ENCODE measurements around the gene SNX24.

DNA sequence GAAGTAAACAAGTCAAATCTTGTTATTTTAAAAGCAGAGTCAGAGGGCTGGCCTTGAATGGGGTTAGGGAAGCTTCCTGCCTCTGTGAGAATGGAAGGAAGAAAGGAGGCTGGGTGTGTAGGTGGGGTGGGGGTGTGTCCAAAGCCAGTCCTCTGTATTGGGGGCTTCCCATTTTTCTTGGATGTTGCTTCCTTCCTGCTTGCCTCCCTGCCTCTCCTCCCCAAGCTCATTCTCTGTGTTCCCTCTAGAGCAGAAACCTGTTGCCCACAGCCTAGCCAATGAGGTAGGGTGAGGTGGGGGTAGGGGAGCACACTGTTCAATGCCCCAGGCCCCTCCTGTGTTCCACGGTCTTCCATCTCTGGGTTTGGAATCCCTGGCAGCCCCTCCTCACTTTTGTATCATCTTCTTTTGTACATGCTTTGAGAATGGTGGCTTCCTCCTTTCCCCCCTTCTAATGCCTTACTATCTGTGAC is 39.7 kb downstream of the SNX24 start:
- no peak for TF ChIP-seq SETDB1 (IDR thresholded peaks at IDR 0.05; ENCODE audit: insufficient read length, low read length)
- TF ChIP-seq, protein P1, sequence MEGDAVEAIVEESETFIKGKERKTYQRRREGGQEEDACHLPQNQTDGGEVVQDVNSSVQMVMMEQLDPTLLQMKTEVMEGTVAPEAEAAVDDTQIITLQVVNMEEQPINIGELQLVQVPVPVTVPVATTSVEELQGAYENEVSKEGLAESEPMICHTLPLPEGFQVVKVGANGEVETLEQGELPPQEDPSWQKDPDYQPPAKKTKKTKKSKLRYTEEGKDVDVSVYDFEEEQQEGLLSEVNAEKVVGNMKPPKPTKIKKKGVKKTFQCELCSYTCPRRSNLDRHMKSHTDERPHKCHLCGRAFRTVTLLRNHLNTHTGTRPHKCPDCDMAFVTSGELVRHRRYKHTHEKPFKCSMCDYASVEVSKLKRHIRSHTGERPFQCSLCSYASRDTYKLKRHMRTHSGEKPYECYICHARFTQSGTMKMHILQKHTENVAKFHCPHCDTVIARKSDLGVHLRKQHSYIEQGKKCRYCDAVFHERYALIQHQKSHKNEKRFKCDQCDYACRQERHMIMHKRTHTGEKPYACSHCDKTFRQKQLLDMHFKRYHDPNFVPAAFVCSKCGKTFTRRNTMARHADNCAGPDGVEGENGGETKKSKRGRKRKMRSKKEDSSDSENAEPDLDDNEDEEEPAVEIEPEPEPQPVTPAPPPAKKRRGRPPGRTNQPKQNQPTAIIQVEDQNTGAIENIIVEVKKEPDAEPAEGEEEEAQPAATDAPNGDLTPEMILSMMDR (tag by site-specific recombination; IDR thresholded peaks at IDR 0.05): no peak
- TF ChIP-seq, protein P2, sequence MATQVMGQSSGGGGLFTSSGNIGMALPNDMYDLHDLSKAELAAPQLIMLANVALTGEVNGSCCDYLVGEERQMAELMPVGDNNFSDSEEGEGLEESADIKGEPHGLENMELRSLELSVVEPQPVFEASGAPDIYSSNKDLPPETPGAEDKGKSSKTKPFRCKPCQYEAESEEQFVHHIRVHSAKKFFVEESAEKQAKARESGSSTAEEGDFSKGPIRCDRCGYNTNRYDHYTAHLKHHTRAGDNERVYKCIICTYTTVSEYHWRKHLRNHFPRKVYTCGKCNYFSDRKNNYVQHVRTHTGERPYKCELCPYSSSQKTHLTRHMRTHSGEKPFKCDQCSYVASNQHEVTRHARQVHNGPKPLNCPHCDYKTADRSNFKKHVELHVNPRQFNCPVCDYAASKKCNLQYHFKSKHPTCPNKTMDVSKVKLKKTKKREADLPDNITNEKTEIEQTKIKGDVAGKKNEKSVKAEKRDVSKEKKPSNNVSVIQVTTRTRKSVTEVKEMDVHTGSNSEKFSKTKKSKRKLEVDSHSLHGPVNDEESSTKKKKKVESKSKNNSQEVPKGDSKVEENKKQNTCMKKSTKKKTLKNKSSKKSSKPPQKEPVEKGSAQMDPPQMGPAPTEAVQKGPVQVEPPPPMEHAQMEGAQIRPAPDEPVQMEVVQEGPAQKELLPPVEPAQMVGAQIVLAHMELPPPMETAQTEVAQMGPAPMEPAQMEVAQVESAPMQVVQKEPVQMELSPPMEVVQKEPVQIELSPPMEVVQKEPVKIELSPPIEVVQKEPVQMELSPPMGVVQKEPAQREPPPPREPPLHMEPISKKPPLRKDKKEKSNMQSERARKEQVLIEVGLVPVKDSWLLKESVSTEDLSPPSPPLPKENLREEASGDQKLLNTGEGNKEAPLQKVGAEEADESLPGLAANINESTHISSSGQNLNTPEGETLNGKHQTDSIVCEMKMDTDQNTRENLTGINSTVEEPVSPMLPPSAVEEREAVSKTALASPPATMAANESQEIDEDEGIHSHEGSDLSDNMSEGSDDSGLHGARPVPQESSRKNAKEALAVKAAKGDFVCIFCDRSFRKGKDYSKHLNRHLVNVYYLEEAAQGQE (tag by site-specific recombination; IDR thresholded peaks at IDR 0.05): no peak
- no peak for TF ChIP-seq ZNF146 (tag by site-specific recombination; IDR thresholded peaks at IDR 0.05)
- TF ChIP-seq ZNF391 (tag by site-specific recombination; IDR thresholded peaks at IDR 0.05; ENCODE audit: borderline replicate concordance, low read depth): no peak
- no peak for TF ChIP-seq ZXDB (tag by site-specific recombination; IDR thresholded peaks at IDR 0.05)
- TF ChIP-seq, protein P3, sequence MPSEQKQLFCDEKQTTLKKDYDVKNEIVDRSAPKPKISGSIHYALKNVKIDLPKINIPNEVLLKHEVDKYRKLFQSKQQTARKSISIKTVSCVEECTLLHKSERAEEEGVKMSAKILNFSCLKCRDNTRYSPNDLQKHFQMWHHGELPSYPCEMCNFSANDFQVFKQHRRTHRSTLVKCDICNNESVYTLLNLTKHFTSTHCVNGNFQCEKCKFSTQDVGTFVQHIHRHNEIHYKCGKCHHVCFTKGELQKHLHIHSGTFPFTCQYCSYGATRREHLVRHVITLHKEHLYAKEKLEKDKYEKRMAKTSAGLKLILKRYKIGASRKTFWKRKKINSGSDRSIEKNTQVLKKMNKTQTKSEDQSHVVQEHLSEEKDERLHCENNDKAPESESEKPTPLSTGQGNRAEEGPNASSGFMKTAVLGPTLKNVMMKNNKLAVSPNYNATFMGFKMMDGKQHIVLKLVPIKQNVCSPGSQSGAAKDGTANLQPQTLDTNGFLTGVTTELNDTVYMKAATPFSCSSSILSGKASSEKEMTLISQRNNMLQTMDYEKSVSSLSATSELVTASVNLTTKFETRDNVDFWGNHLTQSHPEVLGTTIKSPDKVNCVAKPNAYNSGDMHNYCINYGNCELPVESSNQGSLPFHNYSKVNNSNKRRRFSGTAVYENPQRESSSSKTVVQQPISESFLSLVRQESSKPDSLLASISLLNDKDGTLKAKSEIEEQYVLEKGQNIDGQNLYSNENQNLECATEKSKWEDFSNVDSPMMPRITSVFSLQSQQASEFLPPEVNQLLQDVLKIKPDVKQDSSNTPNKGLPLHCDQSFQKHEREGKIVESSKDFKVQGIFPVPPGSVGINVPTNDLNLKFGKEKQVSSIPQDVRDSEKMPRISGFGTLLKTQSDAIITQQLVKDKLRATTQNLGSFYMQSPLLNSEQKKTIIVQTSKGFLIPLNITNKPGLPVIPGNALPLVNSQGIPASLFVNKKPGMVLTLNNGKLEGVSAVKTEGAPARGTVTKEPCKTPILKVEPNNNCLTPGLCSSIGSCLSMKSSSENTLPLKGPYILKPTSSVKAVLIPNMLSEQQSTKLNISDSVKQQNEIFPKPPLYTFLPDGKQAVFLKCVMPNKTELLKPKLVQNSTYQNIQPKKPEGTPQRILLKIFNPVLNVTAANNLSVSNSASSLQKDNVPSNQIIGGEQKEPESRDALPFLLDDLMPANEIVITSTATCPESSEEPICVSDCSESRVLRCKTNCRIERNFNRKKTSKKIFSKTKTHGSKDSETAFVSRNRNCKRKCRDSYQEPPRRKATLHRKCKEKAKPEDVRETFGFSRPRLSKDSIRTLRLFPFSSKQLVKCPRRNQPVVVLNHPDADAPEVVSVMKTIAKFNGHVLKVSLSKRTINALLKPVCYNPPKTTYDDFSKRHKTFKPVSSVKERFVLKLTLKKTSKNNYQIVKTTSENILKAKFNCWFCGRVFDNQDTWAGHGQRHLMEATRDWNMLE (tag by site-specific recombination; conservative IDR thresholded peaks at IDR 0.05; ENCODE audit: low read depth): no peak
- TF ChIP-seq ZNF138 (tag by site-specific recombination; IDR thresholded peaks at IDR 0.05; ENCODE audit: borderline replicate concordance): no peak
- no peak for TF ChIP-seq ZNF202 (tag by site-specific recombination; IDR thresholded peaks at IDR 0.05; ENCODE audit: borderline replicate concordance)
- TF ChIP-seq TCF7L2 (IDR thresholded peaks at IDR 0.05; ENCODE audit: borderline replicate concordance, low read depth, low read length): no peak

All from HEK293 (cell line).